HepG2 (cell line): Measurements from ENCODE around the gene FIZ1. TPM values are rescaled to one million over a fixed set of nuclear protein-coding genes. Genes with fewer than 3 reads are reported as not detected.

Experiments
- ATAC-seq: fragments of 200-7000 bp; cut with Tn5 transposase; 3 replicates; pipeline ENCODE4 v1.9.1; 2020; ENCODE audit warnings: mild to moderate bottlenecking, moderate library complexity
- BruUV-seq: library from RNA; stranded (reverse); fragments of 400-500 nt; replicated peaks from 2 replicates; lab custom pipeline; 2021; lab: Mats Ljungman, UMichigan
- CTCF ChIA-PET: fragments of 300-600 bp; formaldehyde crosslinking; extraction: SDS; loops from one replicate; lab custom pipeline; 2021; ENCODE audit warnings: low total read pairs, inconsistent platforms, low intra/inter-chr PET ratio; lab: Yijun Ruan, JAX
- POLR2A ChIA-PET: fragments of 350-600 bp; sonication (Branson Sonifier 250); formaldehyde crosslinking; loops from one replicate; lab custom pipeline; 2020; ENCODE audit warnings: antibody characterized with exemption, inconsistent platforms; lab: Yijun Ruan, JAX
- DNase-seq: peaks from one replicate; pipeline ENCODE4 v3.0.0-alpha.2; 2015; ENCODE audit warnings: low spot score
- FAIRE-seq: peaks from 3 replicates; lab custom pipeline; 2011; peaks lifted over from hg19 to GRCh38; lab: Jason Lieb, UNC
- H2AFZ ChIP-seq: one replicate; pipeline ENCODE4 v1.6.1; 2011; ENCODE audit warnings: low read length, inconsistent platforms
- H3K27ac ChIP-seq: fragments of 300-600 bp; 3 replicates; pipeline ENCODE4 v1.8.0; 2011; ENCODE audit warnings: mixed run types, mild to moderate bottlenecking, mixed read lengths, low read length, inconsistent platforms; ENCODE audit not compliant: insufficient read depth; ENCODE audit errors: extremely low read length
- H3K27me3 ChIP-seq, 2 experiments: fragments of 200-600 bp in 1 of 2; 2 replicates in 1 of 2; 3 replicates in 1 of 2; pipeline versions ENCODE4 v1.6.0 to v1.8.0; 2011; ENCODE audit warnings: low read length in 2 of 2, mild to moderate bottlenecking in 2 of 2, moderate library complexity in 2 of 2, inconsistent platforms in 1 of 2; ENCODE audit not compliant: insufficient read depth in 2 of 2, control insufficient read depth in 1 of 2
- H3K36me3 ChIP-seq, 2 experiments: fragments of 200-600 bp in 1 of 2; replicated peaks in 1 of 2; 2 replicates in 1 of 2; 3 replicates in 1 of 2; pipeline versions ENCODE4 v1.5.1 to v1.8.0; 2011; ENCODE audit warnings: low read length in 2 of 2, inconsistent platforms in 1 of 2; ENCODE audit not compliant: insufficient read depth in 2 of 2, control insufficient read depth in 1 of 2
- H3K4me1 ChIP-seq: 2 replicates; pipeline ENCODE4 v1.5.1; 2012; ENCODE audit warnings: low read length, inconsistent platforms; ENCODE audit not compliant: insufficient read depth
- H3K4me2 ChIP-seq: 2 replicates; pipeline ENCODE4 v1.6.0; 2011; ENCODE audit warnings: low read depth, low read length, inconsistent platforms
- H3K4me3 ChIP-seq, 3 experiments: fragments of 200-600 bp in 1 of 3; sonication (generic), shearing (Covaris generic) in 1 of 3; replicated peaks in 1 of 3; 2 replicates each; pipeline ENCODE4 v1.5.1; 2011 to 2016; ENCODE audit warnings: low read length in 3 of 3, inconsistent platforms in 2 of 3, low read depth in 2 of 3, mild to moderate bottlenecking in 2 of 3, control low read depth in 1 of 3, mixed read lengths in 1 of 3; ENCODE audit not compliant: insufficient read depth in 1 of 3
- H3K79me2 ChIP-seq: one replicate; pipeline ENCODE4 v1.6.1; 2011; ENCODE audit warnings: low read length, inconsistent platforms; ENCODE audit not compliant: insufficient read depth
- H3K9ac ChIP-seq: 2 replicates; pipeline ENCODE4 v1.6.0; 2011; ENCODE audit warnings: mild to moderate bottlenecking, low read depth, low read length, inconsistent platforms; ENCODE audit not compliant: insufficient read depth
- H3K9me3 ChIP-seq: 2 replicates; pipeline ENCODE4 v1.5.1; 2012; ENCODE audit warnings: mild to moderate bottlenecking, low read length
- H4K20me1 ChIP-seq: 2 replicates; pipeline ENCODE4 v1.6.0; 2011; ENCODE audit warnings: inconsistent platforms, mild to moderate bottlenecking, low read length, moderate library complexity; ENCODE audit not compliant: insufficient read depth
- E2F1 ChIP-seq: sonication (generic); formaldehyde crosslinking; IDR thresholded peaks from 2 replicates; pipeline ENCODE4 v1.5.0; 2020; ENCODE audit warnings: missing genetic modification reagents
- FOXK1 ChIP-seq: sonication (generic); formaldehyde crosslinking; IDR thresholded peaks from 2 replicates; pipeline ENCODE4 v1.4.0; 2020; ENCODE audit warnings: low read depth, missing genetic modification reagents, borderline replicate concordance
- HHEX ChIP-seq: IDR thresholded peaks from 2 replicates; pipeline ENCODE4 v1.6.1; 2016; ENCODE audit warnings: control low read depth
- NFAT5 ChIP-seq: sonication (generic); formaldehyde crosslinking; IDR thresholded peaks from 2 replicates; pipeline ENCODE4 v1.4.0; 2020; ENCODE audit warnings: missing genetic modification reagents
- RCOR2 ChIP-seq: IDR thresholded peaks from 2 replicates; pipeline ENCODE4 v1.6.1; 2016; ENCODE audit warnings: missing biosample characterization, missing genetic modification reagents
- SOX5 ChIP-seq: IDR thresholded peaks from 2 replicates; pipeline ENCODE4 v1.6.1; 2016; ENCODE audit warnings: borderline replicate concordance
- SSRP1 ChIP-seq: IDR thresholded peaks from 2 replicates; pipeline ENCODE4 v1.6.1; 2016; ENCODE audit warnings: control low read depth
- ZFP82 ChIP-seq: sonication (generic); formaldehyde crosslinking; IDR thresholded peaks from 2 replicates; pipeline ENCODE4 v1.5.1; 2020; ENCODE audit warnings: mild to moderate bottlenecking, missing genetic modification reagents, borderline replicate concordance
- WGBS: methylation state at CpG from one replicate; pipeline ENCODE4 v1.1.6; 2017; ENCODE audit warnings: low lambda C conversion rate; 5-methylcytosine and 5-hydroxymethylcytosine counted together
- in situ Hi-C: cut with HindIII; loops from 2 replicates; pipeline ENCODE4 v1.10.0; 2017; ENCODE audit warnings: low pct_unique_long_range_greater_than_20kb; ENCODE audit not compliant: extremely low pct_ligation_motif_present
- intact Hi-C: fragments of 100-400 bp; cut with micrococcal nuclease; formaldehyde crosslinking; loops from one replicate; pipeline ENCODE4 v1.10.0; 2022; ENCODE audit not compliant: unreplicated experiment
- polyA plus RNA-seq, 8 experiments: library from polyadenylated mRNA; depleted of rRNA in 3 of 8; stranded (reverse) in 7 of 8; unstranded in 1 of 8; fragments of >200 nt; fragmentation: Illumina TruSeq in 4 of 8; extraction: Trizol in 4 of 8; gene quantifications; 2 replicates each; pipeline versions ENCODE4 v1.2.1 to v1.2.3, GENCODE V29; 2011 to 2016; ENCODE audit warnings: low read depth in 4 of 8, missing spikeins in 1 of 8, mixed read lengths in 1 of 8; ENCODE audit not compliant: insufficient read depth in 1 of 8
- total RNA-seq, 5 experiments: library from RNA; depleted of rRNA; stranded (reverse); fragments of >200 nt; fragmentation: Illumina TruSeq; extraction: Trizol; gene quantifications; 2 replicates each; pipeline ENCODE4 v1.2.3, GENCODE V29; 2016; ENCODE audit warnings: low read depth in 1 of 5

Gene FIZ1
- total and polyA plus RNA-seq, 2 of the 13 experiments (the other 11 are each of a cell fraction or from before 2014, with no cell fraction given), result 3.6 to 5.9 TPM

- FAIRE-seq (no peak), ATAC-seq (no peak), DNase-seq (no peak)
- Histone ChIP-seq H3K79me2 (no peaks in the 10 kb centered on the region), H3K9me3 (no peaks in the 10 kb centered on the region), H3K4me1 (peaks cover 72% of the 10 kb centered on the region), H4K20me1 (no peaks in the 10 kb centered on the region), H3K27ac (no peak overlapping the region), H3K36me3 (no peaks in the 10 kb centered on the region), H3K4me3 (0 out of 6 replicates have a peak overlapping the region, but pooled peaks of 1 of the 3 experiments have one; percentile 32), H3K4me2 (peak overlapping the region; percentile 75), H3K27me3 (no peaks in the 10 kb centered on the region), H2AFZ (no peak overlapping the region), H3K9ac (no peak overlapping the region)
- WGBS, result 31% methylated on average over 5 of the region's 5 CpGs
- no TSS peak for BruUV-seq
- ChIA-PET POLR2A (interaction anchor here (1.4 to 2.7 kb wide), 7 partner anchors 28 to 102 kb away, joined by 4 to 18 read pairs (median 5); partner anchors contain the start of genes FIZ1, NAT14, ZNF524 and ZNF579), CTCF (no interaction called here)
- no peak for TF ChIP-seq SOX5 (CRISPR knock-in tag)
- TF ChIP-seq RCOR2 (CRISPR knock-in tag), result no peak
- TF ChIP-seq NFAT5 (CRISPR knock-in tag), result no peak
- TF ChIP-seq ZFP82 (CRISPR knock-in tag), result no peak
- no peak for TF ChIP-seq E2F1 (CRISPR knock-in tag)
- no peak for TF ChIP-seq HHEX (CRISPR knock-in tag)
- no peak for TF ChIP-seq FOXK1
- no peak for TF ChIP-seq SSRP1 (CRISPR knock-in tag)
- in situ Hi-C loops, result no loop called here
- intact Hi-C loops, result loop anchor here (2.0 to 10.0 kb wide), 2 partner anchors 29 to 53 kb away; partner anchors contain the start of genes ZNF524, ZNF579 and ZNF865
Measured at GRCh38 chr19:55552206-55552605, 47.1 kb downstream of the FIZ1 start.
